Ramos (cell line): ENCODE measurements around the gene NFIB.

Experiments
- in situ Hi-C: fragments of 300-500 bp; cut with MboI; formaldehyde crosslinking; loops from one replicate; pipeline ENCODE4 v1.14.3; 2022; ENCODE audit warnings: low sequenced_read_pairs; ENCODE audit not compliant: unreplicated experiment

Gene NFIB

DNA sequence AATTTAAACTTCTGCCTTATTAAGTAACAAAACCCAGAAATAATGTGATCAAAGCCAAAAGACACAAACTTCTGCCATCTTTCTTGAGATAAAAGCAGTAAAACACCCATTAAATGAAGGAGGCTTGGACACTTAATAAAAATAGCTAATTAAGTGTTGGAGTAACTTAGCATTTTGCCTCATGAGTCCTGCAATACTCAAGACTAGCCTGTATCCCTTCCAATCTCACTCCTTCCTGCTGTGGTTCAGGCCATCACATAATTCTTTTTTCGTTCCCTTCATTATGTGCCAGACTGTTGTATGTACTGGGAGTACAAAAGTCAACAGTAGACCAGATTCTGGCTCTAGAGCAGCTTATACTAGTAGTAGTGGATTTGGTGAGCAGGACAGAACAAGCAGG is 250.2 kb downstream of the NFIB start:
- in situ Hi-C loops = no loop called here

DNA sequence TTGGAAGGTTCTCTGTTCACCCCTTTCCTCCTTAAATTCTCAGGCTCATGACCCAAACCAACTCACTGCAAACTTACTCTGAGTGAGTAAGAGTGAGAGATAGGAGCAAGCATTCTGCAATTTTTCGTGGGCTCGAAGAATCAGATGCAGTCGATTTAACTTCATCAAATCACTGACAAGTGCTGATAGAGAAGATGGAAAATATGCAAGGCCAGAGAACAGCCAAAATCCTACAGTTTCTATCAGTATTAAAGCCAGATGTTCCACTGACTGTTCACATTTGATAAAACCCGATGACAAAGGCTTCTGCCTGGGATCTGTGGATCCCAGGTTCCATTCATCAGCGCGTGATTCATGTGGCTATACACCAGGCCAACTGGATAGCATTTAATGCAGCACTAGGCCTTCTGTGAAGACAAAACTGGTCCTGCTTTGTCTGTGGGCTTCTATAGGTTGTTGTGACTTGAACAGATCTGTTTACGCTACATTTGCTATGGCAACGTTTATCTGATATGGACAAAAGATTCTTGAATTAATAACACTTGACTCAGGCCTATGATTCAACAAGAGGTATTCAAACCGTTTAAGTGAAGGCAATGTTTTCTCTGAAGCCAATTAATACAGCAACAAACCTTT is 251.2 kb downstream of the NFIB start:
- in situ Hi-C loops = no loop called here

DNA sequence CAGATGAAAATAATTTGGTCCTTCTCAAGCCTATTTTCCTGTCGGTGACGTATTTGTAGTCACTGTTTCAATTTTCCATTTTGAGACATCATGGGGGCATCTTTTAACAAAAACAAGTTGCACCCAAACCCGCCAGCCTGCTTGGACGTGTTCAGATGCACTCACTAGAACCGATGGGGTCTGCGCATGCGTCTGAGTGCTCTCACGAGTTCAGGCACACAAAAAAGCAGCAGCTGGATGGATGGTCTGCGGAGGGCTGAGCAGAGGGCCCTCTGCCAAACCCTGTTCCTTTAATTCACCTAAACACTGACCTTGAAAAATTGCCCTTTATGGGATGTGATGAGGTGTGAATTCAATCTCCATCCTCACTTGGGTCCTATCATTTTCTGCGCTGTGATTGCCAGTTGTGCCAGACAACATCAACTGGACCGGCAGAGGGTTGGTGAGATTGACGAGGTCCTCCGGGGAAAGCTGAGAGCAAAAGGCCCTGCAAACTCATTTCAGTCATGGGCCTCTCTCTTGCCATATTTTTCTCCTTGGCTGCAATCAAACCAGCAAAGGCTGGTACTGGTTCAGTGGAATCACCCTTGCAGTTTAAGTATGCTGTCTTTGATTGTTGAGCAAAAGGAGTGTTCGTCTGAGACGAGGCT is 251.9 kb downstream of the NFIB start:
- in situ Hi-C loops = no loop called here

DNA sequence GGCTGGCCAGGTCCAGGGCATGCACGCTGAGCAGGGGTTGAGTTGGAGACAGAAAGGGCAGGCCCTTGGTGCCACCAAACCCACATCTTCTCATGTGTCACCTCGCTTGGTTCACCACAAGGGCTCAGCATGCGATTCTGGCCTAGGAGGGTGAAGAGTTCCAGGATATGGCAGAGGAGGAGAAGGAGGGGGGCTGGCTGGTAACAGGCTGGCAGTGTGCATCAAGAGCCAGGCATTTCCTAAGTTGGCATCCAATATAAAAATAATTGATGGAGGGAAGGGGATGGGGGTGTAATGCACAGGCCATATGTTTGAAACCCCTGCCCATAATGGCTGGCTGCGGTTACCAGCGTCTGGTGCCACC is 255.6 kb downstream of the NFIB start:
- in situ Hi-C loops = no loop called here

DNA sequence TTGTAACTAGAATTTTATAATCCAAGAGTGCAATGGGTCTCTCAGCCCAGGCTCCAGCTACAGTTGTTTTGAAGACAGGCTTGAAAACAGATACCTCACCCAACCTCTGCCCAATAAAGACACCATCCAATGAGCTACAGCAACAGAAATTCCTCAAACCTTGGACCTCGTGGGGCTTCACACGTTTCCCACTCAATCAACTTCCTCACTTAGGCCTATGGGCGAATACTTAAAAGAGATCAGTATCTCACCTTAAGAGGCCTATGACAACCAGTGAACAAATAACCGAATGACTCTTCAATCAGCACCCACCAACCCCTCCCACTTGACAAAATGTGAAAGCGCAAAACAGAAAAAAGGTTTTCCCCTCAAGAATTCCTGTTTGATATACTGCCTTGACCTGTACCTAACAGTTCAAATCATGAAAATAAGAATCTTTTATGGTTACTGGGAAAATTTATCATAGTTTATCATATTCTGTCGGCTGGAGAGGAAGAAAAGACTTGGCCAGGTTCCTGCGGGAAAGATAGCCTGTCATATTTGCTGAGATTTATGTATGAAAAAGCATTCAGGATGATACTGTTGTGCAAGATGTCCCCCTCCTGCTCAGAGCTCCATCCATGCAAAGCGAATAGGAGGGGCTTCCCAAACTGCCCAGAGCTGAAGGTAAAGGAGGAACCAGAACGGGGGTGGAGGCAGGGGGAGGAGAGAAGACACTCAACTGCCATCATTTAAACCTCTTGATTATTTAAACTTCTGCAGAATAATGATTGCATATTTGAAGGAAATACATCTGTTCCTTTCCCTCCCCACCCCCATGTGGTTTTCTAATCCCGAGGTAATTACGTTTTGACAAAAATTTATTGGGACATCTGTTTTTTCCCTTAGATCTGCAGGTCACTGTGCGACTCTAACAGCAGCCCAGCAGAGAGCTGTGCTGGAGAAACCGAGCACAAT is 256.3 kb downstream of the NFIB start:
- in situ Hi-C loops = no loop called here

DNA sequence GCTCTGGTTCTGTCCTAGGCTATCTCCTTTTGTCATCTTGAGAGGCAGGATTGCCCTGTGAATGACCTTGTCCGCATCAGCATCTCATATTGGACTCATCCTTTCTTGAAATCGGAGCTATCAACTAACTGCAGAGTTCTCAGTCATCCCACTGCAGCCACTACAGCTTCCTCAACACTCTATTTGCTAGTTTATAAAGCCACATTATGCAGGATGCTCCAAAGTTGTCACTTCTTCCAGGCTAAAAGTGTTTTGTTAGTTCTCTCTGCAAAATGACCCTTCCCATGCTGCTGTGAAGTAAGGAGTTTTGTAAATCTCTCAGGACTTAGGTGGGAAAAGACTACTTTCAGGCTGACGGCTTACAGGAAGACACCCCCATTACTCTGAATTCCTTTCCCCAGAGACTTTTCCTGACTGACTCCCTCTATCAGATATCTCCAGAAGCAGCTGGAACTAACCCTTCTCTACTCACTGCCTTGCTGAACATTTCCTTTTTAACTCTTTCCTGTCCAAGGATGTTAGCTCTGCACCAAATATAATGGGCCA is 257.6 kb downstream of the NFIB start:
- in situ Hi-C loops = no loop called here

DNA sequence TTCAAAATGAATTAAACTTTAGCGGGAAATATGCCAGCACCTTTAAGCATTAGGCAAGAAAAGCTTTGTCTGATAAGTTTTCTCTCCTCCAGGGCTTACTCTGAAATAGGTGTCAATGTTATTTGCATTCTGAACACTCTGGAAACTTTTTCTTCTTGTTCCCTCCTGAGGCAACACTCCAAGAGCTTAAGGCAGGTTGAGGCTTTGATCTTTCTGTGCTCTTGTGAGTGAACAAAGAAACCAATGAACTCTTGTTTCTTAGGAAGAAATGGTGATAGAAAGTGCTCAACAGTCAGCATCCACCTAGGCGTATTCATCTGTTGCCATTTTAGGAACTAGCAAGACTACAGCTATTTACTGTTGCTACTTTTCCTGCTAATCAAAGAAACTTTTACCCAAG is 259.8 kb downstream of the NFIB start:
- in situ Hi-C loops = no loop called here

DNA sequence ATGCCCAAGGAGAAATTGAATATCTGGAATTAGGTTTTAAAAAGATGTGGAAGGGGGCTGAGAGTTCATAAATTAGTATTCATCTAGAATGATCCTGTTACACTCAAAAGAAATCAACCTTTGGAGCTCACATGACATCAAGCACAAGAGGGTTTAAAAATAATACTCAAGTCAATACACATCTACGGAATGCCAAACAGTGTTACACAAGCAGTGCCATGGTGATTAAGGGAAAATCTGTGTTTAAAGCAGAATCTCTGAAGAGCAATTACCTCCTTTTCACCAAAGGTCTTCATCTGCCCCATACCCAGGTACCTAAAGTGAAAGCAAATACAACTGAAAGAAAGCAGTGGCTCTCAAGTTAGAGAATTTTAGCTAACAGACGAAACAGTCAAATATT is 261.6 kb downstream of the NFIB start:
- in situ Hi-C loops = no loop called here

DNA sequence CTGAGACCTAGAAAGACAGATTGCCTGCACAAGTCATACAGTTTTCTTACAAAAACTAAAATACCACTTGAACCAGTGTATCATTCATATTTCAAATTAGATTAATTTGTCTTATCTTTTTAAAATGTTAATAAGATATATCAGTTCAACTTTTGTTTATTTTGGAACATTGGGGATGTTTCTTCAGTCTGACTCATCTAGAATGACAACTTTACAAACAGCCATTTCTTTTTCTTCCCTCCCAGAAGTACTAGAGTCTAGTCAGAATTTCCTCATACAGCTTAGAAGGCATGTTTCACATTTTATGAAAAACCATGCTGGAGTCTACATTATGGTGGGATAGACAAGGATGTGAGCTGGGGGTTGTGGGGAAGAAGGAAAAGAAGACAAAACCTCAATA is 262.5 kb downstream of the NFIB start:
- in situ Hi-C loops = no loop called here

DNA sequence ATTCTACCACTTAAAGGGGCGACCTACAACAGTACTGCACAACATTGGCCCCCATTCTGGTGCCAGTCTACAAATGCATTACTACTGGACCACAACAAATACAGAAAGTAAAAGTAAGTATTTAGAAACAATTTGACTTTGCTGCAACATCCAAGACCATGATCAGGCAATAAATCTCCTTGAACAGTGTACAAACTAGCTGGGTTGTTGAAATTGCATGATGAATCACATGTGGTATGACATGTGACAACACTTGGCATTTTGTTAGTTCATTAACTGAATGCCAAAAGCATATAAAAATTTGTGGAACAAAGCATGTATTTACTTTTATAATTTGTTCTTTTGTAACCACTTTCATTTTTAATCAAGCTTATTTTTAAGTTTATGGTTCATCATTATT is 270.5 kb downstream of the NFIB start:
- in situ Hi-C loops = no loop called here

DNA sequence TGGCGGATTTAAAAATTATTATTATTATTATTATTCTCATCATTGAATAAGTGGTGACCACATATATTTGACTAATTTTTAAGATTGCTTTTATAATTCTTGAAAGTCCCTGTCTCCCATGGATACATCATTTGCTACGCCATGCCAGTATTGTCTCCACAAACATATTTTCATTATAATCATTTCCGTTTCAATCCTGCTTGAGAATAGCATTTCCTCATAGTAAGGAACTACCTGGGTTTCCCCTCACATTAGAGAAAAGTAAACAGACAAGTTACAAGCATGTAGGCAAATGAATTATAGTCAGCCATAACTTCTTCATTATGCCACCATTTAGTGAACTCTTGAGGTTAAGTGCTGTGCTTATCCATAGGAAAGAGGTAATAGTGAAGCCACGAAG is 276.6 kb downstream of the NFIB start:
- in situ Hi-C loops = no loop called here

DNA sequence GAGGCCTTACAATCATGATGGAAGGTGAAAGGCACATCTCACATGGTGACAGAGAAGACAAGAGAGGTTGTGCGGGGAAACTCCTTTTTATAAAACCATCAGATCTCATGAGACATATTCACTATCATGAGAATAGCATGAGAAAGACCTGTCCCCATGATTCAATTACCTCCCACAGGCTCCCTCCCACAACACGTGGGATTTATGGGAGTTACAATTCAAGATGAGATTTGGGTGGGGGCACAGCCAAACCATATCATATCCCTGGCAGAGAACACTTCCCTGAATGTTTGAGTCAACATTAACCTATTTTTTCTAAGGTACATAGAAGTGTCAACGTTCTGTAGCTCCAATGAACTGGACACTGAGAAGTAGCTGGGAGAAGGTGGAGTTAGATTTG is 280.9 kb downstream of the NFIB start:
- in situ Hi-C loops = no loop called here
